ENCODE results near the gene PRKCZ.

Gene PRKCZ

DNA sequence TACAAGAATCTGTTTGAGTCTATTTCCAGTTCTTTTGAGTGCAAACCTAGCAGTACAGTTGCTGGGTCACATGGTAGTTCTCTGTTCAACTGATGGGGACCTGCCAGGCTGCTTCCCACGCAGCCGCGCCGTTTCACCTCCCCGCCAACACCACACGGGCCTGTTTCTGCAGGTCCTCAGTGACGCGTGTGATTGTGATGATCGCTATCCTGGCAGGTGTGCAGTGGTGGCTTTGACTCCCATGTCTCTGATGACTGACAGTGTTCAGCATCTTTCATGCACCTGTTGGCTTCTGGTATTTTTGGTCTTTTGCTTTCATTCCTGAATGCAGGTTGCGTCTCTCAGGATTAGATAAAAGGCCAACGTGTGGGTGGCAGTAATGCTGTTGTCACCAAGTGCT, 102.7 kb downstream of the PRKCZ start:
- no peak overlapping the region for H3K27ac ChIP-seq
- TF ChIP-seq ZFX (IDR thresholded peaks at IDR 0.05; ENCODE audit: borderline replicate concordance) = no peak
- TF ChIP-seq, protein P1, sequence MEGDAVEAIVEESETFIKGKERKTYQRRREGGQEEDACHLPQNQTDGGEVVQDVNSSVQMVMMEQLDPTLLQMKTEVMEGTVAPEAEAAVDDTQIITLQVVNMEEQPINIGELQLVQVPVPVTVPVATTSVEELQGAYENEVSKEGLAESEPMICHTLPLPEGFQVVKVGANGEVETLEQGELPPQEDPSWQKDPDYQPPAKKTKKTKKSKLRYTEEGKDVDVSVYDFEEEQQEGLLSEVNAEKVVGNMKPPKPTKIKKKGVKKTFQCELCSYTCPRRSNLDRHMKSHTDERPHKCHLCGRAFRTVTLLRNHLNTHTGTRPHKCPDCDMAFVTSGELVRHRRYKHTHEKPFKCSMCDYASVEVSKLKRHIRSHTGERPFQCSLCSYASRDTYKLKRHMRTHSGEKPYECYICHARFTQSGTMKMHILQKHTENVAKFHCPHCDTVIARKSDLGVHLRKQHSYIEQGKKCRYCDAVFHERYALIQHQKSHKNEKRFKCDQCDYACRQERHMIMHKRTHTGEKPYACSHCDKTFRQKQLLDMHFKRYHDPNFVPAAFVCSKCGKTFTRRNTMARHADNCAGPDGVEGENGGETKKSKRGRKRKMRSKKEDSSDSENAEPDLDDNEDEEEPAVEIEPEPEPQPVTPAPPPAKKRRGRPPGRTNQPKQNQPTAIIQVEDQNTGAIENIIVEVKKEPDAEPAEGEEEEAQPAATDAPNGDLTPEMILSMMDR (IDR thresholded peaks at IDR 0.05) = no peak

DNA sequence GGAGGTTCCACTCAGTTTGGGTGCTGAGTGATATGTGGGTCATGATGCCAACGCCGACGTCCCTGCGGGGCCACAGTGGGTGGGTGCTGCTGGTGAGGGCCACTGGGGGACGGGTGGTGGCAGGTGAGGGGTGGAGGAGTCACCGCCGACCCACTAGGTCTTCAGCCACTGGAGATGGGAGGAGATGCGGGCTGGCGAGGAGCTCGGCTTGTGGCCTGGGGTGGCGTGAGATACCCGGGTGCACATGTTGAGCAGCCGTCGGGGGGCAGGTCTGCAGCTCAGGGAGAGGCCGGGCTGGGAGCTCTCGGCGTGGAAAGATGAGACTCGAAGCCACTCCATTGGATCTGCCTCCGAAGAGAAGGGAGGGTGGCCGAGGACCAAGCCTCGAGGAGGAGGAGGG, 103.8 kb downstream of the PRKCZ start:
- TF ChIP-seq, protein P1 (IDR thresholded peaks at IDR 0.05) = no peak
- no peak overlapping the region for H3K27ac ChIP-seq

DNA sequence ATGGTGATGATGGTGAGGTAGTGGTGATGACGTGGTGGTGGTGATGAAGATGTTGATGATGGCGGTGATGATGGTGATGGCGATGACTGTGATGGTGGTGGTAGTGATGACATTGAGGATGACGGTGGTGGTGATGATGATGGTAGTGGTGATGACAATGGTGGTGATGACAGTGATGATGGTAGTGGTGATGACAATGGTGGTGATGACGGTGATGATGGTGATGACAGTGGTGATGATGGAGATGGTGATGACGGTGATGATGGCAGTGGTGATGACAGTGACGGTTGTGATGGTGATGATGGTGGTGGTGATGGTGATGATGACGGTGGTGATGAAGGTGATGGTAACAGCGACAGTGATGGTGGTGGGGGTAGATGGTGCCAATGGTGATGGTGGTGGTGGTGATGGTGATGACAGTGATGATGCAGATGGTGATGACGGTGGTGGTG, 105.0 kb downstream of the PRKCZ start:
- TF ChIP-seq ZFX (IDR thresholded peaks at IDR 0.05; ENCODE audit: borderline replicate concordance) = no peak
- TF ChIP-seq, protein P1 (IDR thresholded peaks at IDR 0.05) = no peak
- H3K27ac ChIP-seq = no peak overlapping the region

DNA sequence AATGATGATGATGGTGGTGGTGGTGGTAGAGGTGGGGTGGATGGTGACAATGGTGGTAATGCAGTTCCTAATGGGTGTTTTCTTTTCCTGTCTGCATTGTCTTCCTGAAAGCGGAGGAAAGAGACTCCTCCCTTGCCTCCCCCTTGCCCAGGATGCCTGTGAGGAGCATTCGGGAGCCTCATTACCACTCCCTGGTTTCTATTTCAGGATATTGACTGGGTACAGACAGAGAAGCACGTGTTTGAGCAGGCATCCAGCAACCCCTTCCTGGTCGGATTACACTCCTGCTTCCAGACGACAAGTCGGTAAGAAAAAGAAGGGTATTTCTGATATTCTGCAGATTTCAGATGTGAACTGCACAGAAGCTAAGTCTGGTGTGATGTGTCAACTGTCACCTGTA, 105.6 kb downstream of the PRKCZ start:
- no peak overlapping the region for H3K27ac ChIP-seq
- TF ChIP-seq ZFX (IDR thresholded peaks at IDR 0.05; ENCODE audit: borderline replicate concordance) = no peak
- TF ChIP-seq, protein P1 (IDR thresholded peaks at IDR 0.05) = no peak

DNA sequence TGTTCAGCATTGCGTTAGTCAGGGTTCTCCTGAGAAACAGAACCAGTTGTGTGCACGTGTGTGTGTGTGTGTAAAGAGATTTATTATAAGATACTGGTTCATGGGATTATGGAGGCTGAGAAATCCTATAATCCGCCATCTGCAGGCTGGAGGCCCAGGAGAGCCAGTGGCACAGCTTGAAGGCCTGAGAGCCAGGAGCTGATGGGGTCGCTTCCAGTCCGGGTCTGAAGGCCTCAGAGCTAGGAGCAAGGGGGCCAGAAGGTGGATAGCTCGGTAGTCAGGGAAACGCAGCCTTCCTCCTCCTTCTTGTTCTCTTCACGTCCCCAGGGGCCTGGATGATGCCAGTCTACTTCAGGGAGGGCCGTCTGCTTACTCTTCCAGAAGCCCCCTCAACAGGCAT, 106.7 kb downstream of the PRKCZ start:
- TF ChIP-seq, protein P1 (IDR thresholded peaks at IDR 0.05) = no peak
- no peak for TF ChIP-seq ZFX (IDR thresholded peaks at IDR 0.05; ENCODE audit: borderline replicate concordance)
- H3K27ac ChIP-seq = no peak overlapping the region

DNA sequence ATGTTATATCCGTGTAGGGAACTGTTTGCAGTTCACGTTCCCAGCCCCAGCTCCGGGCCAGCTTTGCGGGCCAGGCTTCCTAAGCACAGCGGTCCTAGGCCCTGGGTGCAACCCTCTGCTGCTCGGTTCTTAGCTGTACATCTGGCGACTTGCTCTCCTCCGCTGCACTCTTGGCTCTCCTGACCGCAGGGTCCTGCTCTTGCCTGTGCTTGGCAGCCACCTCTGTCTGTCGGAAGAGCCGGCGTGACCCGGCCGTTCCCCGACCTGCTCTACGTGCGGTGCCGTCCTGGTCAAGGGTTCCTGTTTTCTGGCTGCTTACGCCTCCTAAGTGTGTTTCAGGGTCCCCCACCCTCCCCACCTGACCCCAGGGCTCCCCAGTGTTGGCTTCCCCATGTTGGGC, 107.6 kb downstream of the PRKCZ start:
- TF ChIP-seq, protein P1 (IDR thresholded peaks at IDR 0.05) = no peak
- TF ChIP-seq ZFX (IDR thresholded peaks at IDR 0.05; ENCODE audit: borderline replicate concordance) = no peak
- no peak overlapping the region for H3K27ac ChIP-seq

DNA sequence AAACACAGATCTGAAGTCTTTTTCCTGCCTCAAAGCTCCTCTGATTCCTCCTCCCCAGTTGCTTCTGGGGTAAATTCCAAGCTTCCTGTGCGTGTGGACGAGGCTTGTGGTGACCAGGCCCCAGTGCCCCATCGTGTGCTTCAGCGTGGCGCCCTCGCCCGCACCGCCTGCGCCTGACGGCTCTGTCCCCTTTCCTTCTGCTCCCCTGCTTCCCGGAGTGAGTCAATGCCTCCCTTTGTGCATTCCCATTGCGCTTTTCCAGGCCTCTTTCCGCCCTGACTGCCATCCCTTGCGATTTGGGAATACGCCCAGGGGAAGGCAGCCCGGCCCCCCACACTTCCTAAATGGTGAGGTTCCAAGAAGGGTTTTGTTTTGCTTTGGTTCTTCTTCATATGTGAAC, 108.1 kb downstream of the PRKCZ start:
- H3K27ac ChIP-seq = no peak overlapping the region
- TF ChIP-seq ZFX (IDR thresholded peaks at IDR 0.05; ENCODE audit: borderline replicate concordance) = no peak
- TF ChIP-seq, protein P1 (IDR thresholded peaks at IDR 0.05) = no peak
